GM18517 (cell line): ENCODE data around the gene PEDS1.
"Not testable (repeated sequence)": the region's sequence is repeated elsewhere in the genome, so short reads cannot be mapped to it uniquely, and the experiment has no call there.

Experiments used
- ATAC-seq: cut with Tn5 transposase; IDR thresholded peaks from one replicate; pipeline ENCODE4 v1.9.1; 2021; ENCODE audit warnings: mild to moderate bottlenecking, moderate library complexity; ENCODE audit not compliant: unreplicated experiment

PEDS1 gene

GRCh38 chr20:50115041-50115512, 38.4 kb downstream of the PEDS1 start:
- ATAC-seq: no peak

- ATAC-seq: no peak
These were observed 39.9 kb downstream of the PEDS1 start for GRCh38 chr20:50113420-50114224.

- ATAC-seq: no peak
These were observed 40.8 kb downstream of the PEDS1 start, which contains the start of gene UBE2V1 for GRCh38 chr20:50112512-50113419. Gene UBE2V1, minus strand, starts transcription at chr20:50113150. Its CDS starts 22 bp downstream, at chr20:50113128.

- ATAC-seq: no peak
These were observed 41.6 kb downstream of the PEDS1 start for GRCh38 chr20:50111829-50112495.

- ATAC-seq: no peak
These were observed 42.2 kb downstream of the PEDS1 start for GRCh38 chr20:50111120-50111828.

- ATAC-seq: no peak
These were observed 43.1 kb downstream of the PEDS1 start for GRCh38 chr20:50110141-50111047.

GRCh38 chr20:50108556-50109235, 44.8 kb downstream of the PEDS1 start:
- no peak for ATAC-seq

GRCh38 chr20:50107796-50108331, 45.7 kb downstream of the PEDS1 start:
- ATAC-seq: no peak

- ATAC-seq: no peak
These were observed 46.4 kb downstream of the PEDS1 start for GRCh38 chr20:50107086-50107660.

- ATAC-seq: not testable (repeated sequence)
These were observed 46.9 kb downstream of the PEDS1 start for GRCh38 chr20:50106669-50107068.
